ENCODE results near the gene YIPF2. TPM values are rescaled to one million over a fixed set of nuclear protein-coding genes. Genes with fewer than 3 reads are reported as not detected.

YIPF2 gene
- total RNA-seq, 1 donor from 2014 or later, result 28.8 TPM

- Mint-ChIP-seq H3K4me1 (ENCODE audit: low read depth) (no peaks in the 10 kb centered on the region), H3K36me3 (ENCODE audit: low read depth) (peaks cover 12% of the 10 kb centered on the region), H3K27ac (no peak overlapping the region), H3K4me3 (no peak overlapping the region), H3K9me3 (no peaks in the 10 kb centered on the region), H3K27me3 (ENCODE audit: insufficient read depth) (no peaks in the 10 kb centered on the region)
- DNase-seq (ENCODE audit: low spot score), result no peak
- intact Hi-C loops (cut with micrococcal nuclease), result no loop called here
Measured at GRCh38 chr19:10915130-10916091, 13.0 kb downstream of the YIPF2 start.

- H3K27ac Mint-ChIP-seq, result no peak overlapping the region
- H3K27me3 Mint-ChIP-seq (ENCODE audit: insufficient read depth), result no peaks in the 10 kb centered on the region
- intact Hi-C loops (cut with micrococcal nuclease), result no loop called here
- H3K4me1 Mint-ChIP-seq (ENCODE audit: low read depth), result no peaks in the 10 kb centered on the region
- no peaks in the 10 kb centered on the region for H3K9me3 Mint-ChIP-seq
- no peak for DNase-seq (ENCODE audit: low spot score)
- H3K36me3 Mint-ChIP-seq (ENCODE audit: low read depth), result peaks cover 12% of the 10 kb centered on the region
- no peak overlapping the region for H3K4me3 Mint-ChIP-seq
Measured at GRCh38 chr19:10913716-10914340, 14.6 kb downstream of the YIPF2 start.

GRCh38 chr19:10912619-10913018, 15.8 kb downstream of the YIPF2 start:
- Mint-ChIP-seq H3K4me3 (no peak overlapping the region), H3K4me1 (ENCODE audit: low read depth) (no peaks in the 10 kb centered on the region), H3K27ac (no peak overlapping the region), H3K9me3 (no peaks in the 10 kb centered on the region), H3K36me3 (ENCODE audit: low read depth) (peaks cover 13% of the 10 kb centered on the region), H3K27me3 (ENCODE audit: insufficient read depth) (no peaks in the 10 kb centered on the region)
- intact Hi-C loops (cut with micrococcal nuclease), result no loop called here
- no peak for DNase-seq (ENCODE audit: low spot score)

- DNase-seq (ENCODE audit: low spot score), result no peak
- intact Hi-C loops (cut with micrococcal nuclease), result no loop called here
- Mint-ChIP-seq H3K27ac (no peak overlapping the region), H3K36me3 (ENCODE audit: low read depth) (peaks cover 13% of the 10 kb centered on the region), H3K27me3 (ENCODE audit: insufficient read depth) (no peaks in the 10 kb centered on the region), H3K9me3 (no peaks in the 10 kb centered on the region), H3K4me1 (ENCODE audit: low read depth) (no peaks in the 10 kb centered on the region), H3K4me3 (no peak overlapping the region)
Measured at GRCh38 chr19:10911579-10912363, 16.7 kb downstream of the YIPF2 start.

GRCh38 chr19:10908380-10908960, 20.0 kb downstream of the YIPF2 start:
- Mint-ChIP-seq H3K36me3 (ENCODE audit: low read depth) (peaks cover 9% of the 10 kb centered on the region), H3K27ac (no peak overlapping the region), H3K4me3 (no peak overlapping the region), H3K27me3 (ENCODE audit: insufficient read depth) (no peaks in the 10 kb centered on the region), H3K4me1 (ENCODE audit: low read depth) (no peaks in the 10 kb centered on the region), H3K9me3 (no peaks in the 10 kb centered on the region)
- DNase-seq (ENCODE audit: low spot score), result no peak
- intact Hi-C loops (cut with micrococcal nuclease), result no loop called here

GRCh38 chr19:10907925-10908324, 20.5 kb downstream of the YIPF2 start:
- no peaks in the 10 kb centered on the region for H3K4me1 Mint-ChIP-seq (ENCODE audit: low read depth)
- H3K27me3 Mint-ChIP-seq (ENCODE audit: insufficient read depth), result no peaks in the 10 kb centered on the region
- peaks cover 3% of the 10 kb centered on the region for H3K9me3 Mint-ChIP-seq
- peaks cover 9% of the 10 kb centered on the region for H3K36me3 Mint-ChIP-seq (ENCODE audit: low read depth)
- intact Hi-C loops (cut with micrococcal nuclease), result no loop called here
- H3K4me3 Mint-ChIP-seq, result no peak overlapping the region
- no peak overlapping the region for H3K27ac Mint-ChIP-seq
- no peak for DNase-seq (ENCODE audit: low spot score)

GRCh38 chr19:10899151-10899653, 29.2 kb downstream of the YIPF2 start:
- no peak overlapping the region for H3K4me3 Mint-ChIP-seq
- no peak for DNase-seq (ENCODE audit: low spot score)
- intact Hi-C loops (cut with micrococcal nuclease), result no loop called here
- no peak overlapping the region for H3K27ac Mint-ChIP-seq
- no peaks in the 10 kb centered on the region for H3K27me3 Mint-ChIP-seq (ENCODE audit: insufficient read depth)
- peaks cover 4% of the 10 kb centered on the region for H3K9me3 Mint-ChIP-seq
- H3K4me1 Mint-ChIP-seq (ENCODE audit: low read depth), result peaks cover 9% of the 10 kb centered on the region
- H3K36me3 Mint-ChIP-seq (ENCODE audit: low read depth), result peaks cover 3% of the 10 kb centered on the region

- Mint-ChIP-seq H3K9me3 (peaks cover 4% of the 10 kb centered on the region), H3K4me3 (no peak overlapping the region), H3K4me1 (ENCODE audit: low read depth) (peaks cover 9% of the 10 kb centered on the region), H3K36me3 (ENCODE audit: low read depth) (peaks cover 3% of the 10 kb centered on the region), H3K27me3 (ENCODE audit: insufficient read depth) (no peaks in the 10 kb centered on the region), H3K27ac (no peak overlapping the region)
- DNase-seq (ENCODE audit: low spot score), result no peak
- intact Hi-C loops (cut with micrococcal nuclease), result no loop called here
Measured at GRCh38 chr19:10898633-10899032, 29.8 kb downstream of the YIPF2 start.

GRCh38 chr19:10896851-10897526, 31.4 kb downstream of the YIPF2 start:
- no peak overlapping the region for H3K4me3 Mint-ChIP-seq
- no peaks in the 10 kb centered on the region for H3K36me3 Mint-ChIP-seq (ENCODE audit: low read depth)
- no peak for DNase-seq (ENCODE audit: low spot score)
- H3K27ac Mint-ChIP-seq, result no peak overlapping the region
- no peaks in the 10 kb centered on the region for H3K27me3 Mint-ChIP-seq (ENCODE audit: insufficient read depth)
- intact Hi-C loops (cut with micrococcal nuclease), result no loop called here
- peaks cover 9% of the 10 kb centered on the region for H3K4me1 Mint-ChIP-seq (ENCODE audit: low read depth)
- H3K9me3 Mint-ChIP-seq, result no peaks in the 10 kb centered on the region

- DNase-seq (ENCODE audit: low spot score), result no peak
- Mint-ChIP-seq H3K4me3 (no peak overlapping the region), H3K9me3 (no peaks in the 10 kb centered on the region), H3K4me1 (ENCODE audit: low read depth) (peaks cover 9% of the 10 kb centered on the region), H3K36me3 (ENCODE audit: low read depth) (no peaks in the 10 kb centered on the region), H3K27me3 (ENCODE audit: insufficient read depth) (no peaks in the 10 kb centered on the region), H3K27ac (no peak overlapping the region)
- intact Hi-C loops (cut with micrococcal nuclease), result no loop called here
Measured at GRCh38 chr19:10895920-10896319, 32.5 kb downstream of the YIPF2 start.

- no peaks in the 10 kb centered on the region for H3K27me3 Mint-ChIP-seq (ENCODE audit: insufficient read depth)
- H3K36me3 Mint-ChIP-seq (ENCODE audit: low read depth), result no peaks in the 10 kb centered on the region
- no peak overlapping the region for H3K4me3 Mint-ChIP-seq
- H3K4me1 Mint-ChIP-seq (ENCODE audit: low read depth), result peaks cover 9% of the 10 kb centered on the region
- no peak overlapping the region for H3K27ac Mint-ChIP-seq
- no peaks in the 10 kb centered on the region for H3K9me3 Mint-ChIP-seq
- no peak for DNase-seq (ENCODE audit: low spot score)
- intact Hi-C loops (cut with micrococcal nuclease), result no loop called here
Measured at GRCh38 chr19:10895363-10895762, 33.1 kb downstream of the YIPF2 start.

- Mint-ChIP-seq H3K27ac (no peak overlapping the region), H3K4me1 (ENCODE audit: low read depth) (peaks cover 9% of the 10 kb centered on the region), H3K36me3 (ENCODE audit: low read depth) (no peaks in the 10 kb centered on the region), H3K4me3 (no peak overlapping the region), H3K9me3 (no peaks in the 10 kb centered on the region), H3K27me3 (ENCODE audit: insufficient read depth) (no peaks in the 10 kb centered on the region)
- DNase-seq (ENCODE audit: low spot score), result no peak
- intact Hi-C loops (cut with micrococcal nuclease), result no loop called here
Measured at GRCh38 chr19:10894911-10895213, 33.6 kb downstream of the YIPF2 start.
